ENCODE results near the gene SMARCA4.
"Not testable (repeated sequence)": the region's sequence is repeated elsewhere in the genome, so short reads cannot be mapped to it uniquely, and the experiment has no call there.

The SMARCA4 gene

DNA sequence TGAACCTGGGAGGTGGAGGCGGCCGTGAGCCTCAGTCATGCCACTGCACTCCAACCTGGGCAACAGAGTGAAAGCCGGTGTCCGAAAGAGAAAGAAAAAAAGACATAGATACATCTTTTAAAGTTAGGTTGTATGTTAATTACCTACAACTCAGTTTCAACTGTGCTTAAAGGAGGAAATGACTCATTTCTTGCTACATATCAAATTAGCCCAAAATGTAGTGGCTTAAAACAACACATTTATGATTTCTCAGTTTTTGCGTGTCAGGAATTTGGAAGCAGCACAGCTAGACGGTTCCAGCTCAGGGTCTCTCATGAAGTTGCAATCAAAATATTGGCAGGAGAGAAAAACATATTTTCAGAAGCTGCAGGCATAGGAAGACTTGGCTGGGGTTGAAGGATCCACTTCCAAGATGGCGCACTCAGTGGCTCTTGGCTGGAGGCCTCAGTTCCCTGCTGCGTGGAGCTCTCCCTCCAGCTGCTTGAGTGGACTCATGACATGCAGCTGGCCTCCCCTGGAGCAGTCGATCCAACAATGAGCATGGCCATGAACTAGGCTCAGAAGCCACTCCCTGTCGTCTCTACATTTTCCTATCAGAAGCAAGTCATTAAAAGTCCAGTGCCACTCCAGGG, 135.5 kb downstream of the SMARCA4 start:
- Histone ChIP-seq H3K36me3 (ENCODE audit: control insufficient read depth, insufficient read depth, low read length, severe bottlenecking) (peaks cover 76% of the 10 kb centered on the region), H3K4me3 (ENCODE audit: low read length) (peak overlapping the region; percentile 15), H3K9ac (ENCODE audit: low read length) (peak overlapping the region; percentile 7), H3K9me3 (ENCODE audit: control insufficient read depth, low read length) (no peaks in the 10 kb centered on the region), H3K4me1 (ENCODE audit: control insufficient read depth, insufficient read depth, low read length) (peaks cover 44% of the 10 kb centered on the region), H3K27me3 (replicated peaks; ENCODE audit: control insufficient read depth, insufficient read depth, low read length) (no peaks in the 10 kb centered on the region)
- DNase-seq (ENCODE audit: low read depth) = peak; percentile 81

DNA sequence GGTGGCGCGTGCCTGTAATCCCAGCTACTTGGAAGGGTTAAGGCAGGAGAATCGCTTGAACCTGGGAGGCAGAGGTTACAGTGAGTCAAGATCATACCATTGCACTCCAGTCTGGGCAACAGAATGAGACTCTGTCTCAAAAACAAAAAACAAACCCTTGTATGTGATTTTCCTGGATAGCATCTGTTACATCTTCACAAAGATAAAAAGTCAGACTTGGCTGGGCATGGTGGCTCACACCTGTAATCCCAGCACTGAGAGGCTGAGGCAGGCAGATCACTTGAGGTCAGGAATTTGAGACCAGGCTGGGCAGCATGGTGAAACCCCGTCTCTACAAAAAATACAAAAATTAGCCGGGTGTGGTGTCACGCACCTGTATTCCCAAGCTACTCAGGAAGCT, 136.5 kb downstream of the SMARCA4 start:
- not testable (repeated sequence) for H3K9ac ChIP-seq (ENCODE audit: low read length); H3K27me3 ChIP-seq (replicated peaks; ENCODE audit: control insufficient read depth, insufficient read depth, low read length); DNase-seq (ENCODE audit: low read depth); H3K9me3 ChIP-seq (ENCODE audit: control insufficient read depth, low read length); H3K4me3 ChIP-seq (ENCODE audit: low read length)
- Histone ChIP-seq H3K36me3 (ENCODE audit: control insufficient read depth, insufficient read depth, low read length, severe bottlenecking) (peaks cover 83% of the 10 kb centered on the region), H3K4me1 (ENCODE audit: control insufficient read depth, insufficient read depth, low read length) (peaks cover 36% of the 10 kb centered on the region)

DNA sequence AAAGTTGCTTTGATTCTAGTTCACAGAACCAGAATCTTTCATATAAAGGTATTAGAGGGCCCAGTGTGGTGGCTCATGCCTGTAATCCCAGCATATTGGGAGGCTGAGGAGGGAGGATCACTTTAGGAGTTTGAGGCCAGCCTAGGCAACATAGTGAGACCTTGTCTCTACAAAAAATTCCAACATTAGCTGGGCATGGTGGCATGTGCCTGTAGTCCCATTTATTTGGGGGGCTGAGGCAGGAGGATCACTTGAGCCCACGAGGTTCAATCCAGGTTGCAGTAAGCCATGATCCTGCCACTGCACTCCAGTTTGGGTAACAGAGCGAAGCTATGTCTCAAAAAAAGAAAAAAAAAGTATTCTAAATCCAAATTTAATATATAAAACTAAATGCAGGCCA, 137.5 kb downstream of the SMARCA4 start:
- Histone ChIP-seq H3K9me3 (ENCODE audit: control insufficient read depth, low read length) (no peaks in the 10 kb centered on the region), H3K4me3 (ENCODE audit: low read length) (no peak overlapping the region), H3K27me3 (replicated peaks; ENCODE audit: control insufficient read depth, insufficient read depth, low read length) (no peaks in the 10 kb centered on the region), H3K36me3 (ENCODE audit: control insufficient read depth, insufficient read depth, low read length, severe bottlenecking) (peaks cover 85% of the 10 kb centered on the region), H3K9ac (ENCODE audit: low read length) (no peak overlapping the region), H3K4me1 (ENCODE audit: control insufficient read depth, insufficient read depth, low read length) (peaks cover 31% of the 10 kb centered on the region)
- no peak for DNase-seq (ENCODE audit: low read depth)

DNA sequence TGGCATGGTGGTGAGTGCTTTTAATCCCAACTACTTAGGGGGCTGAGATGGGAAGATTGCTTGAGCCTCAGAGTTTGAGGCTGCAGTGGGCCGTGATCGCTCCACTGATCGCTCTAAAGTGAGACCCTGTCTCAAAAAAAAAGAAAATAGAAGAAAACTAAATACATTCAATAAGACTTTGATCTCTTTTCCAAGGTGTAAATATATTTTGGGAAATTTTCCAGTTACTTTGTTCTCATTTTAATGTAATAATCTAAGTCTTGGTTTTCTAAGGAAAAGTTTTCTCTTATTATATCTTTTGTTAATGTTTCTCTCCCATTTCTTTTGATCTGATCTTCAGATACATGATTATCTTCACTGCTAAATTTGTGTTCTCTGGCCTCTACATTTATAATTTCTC, 138.0 kb downstream of the SMARCA4 start:
- Histone ChIP-seq H3K4me3 (ENCODE audit: low read length) (no peak overlapping the region), H3K27me3 (replicated peaks; ENCODE audit: control insufficient read depth, insufficient read depth, low read length) (no peaks in the 10 kb centered on the region), H3K9me3 (ENCODE audit: control insufficient read depth, low read length) (no peaks in the 10 kb centered on the region), H3K36me3 (ENCODE audit: control insufficient read depth, insufficient read depth, low read length, severe bottlenecking) (peaks cover 85% of the 10 kb centered on the region), H3K4me1 (ENCODE audit: control insufficient read depth, insufficient read depth, low read length) (peaks cover 31% of the 10 kb centered on the region), H3K9ac (ENCODE audit: low read length) (no peak overlapping the region)
- DNase-seq (ENCODE audit: low read depth) = no peak

DNA sequence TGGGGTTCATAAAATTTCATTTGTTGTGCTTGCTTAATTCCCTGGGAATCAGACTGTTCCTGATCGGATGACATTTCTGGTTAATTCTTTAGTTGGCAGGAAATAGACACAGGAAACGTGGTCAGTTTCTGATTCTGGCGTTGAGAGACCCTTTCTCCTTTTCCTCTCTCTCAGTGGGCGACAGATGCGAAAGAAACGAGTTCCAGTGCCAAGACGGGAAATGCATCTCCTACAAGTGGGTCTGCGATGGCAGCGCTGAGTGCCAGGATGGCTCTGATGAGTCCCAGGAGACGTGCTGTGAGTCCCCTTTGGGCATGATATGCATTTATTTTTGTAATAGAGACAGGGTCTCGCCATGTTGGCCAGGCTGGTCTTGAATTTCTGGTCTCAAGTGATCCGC, 139.2 kb downstream of the SMARCA4 start:
- DNase-seq (ENCODE audit: low read depth) = no peak
- Histone ChIP-seq H3K27me3 (replicated peaks; ENCODE audit: control insufficient read depth, insufficient read depth, low read length) (no peaks in the 10 kb centered on the region), H3K9ac (ENCODE audit: low read length) (no peak overlapping the region), H3K9me3 (ENCODE audit: control insufficient read depth, low read length) (no peaks in the 10 kb centered on the region), H3K36me3 (ENCODE audit: control insufficient read depth, insufficient read depth, low read length, severe bottlenecking) (peaks cover 85% of the 10 kb centered on the region), H3K4me3 (ENCODE audit: low read length) (no peak overlapping the region), H3K4me1 (ENCODE audit: control insufficient read depth, insufficient read depth, low read length) (peaks cover 24% of the 10 kb centered on the region)

DNA sequence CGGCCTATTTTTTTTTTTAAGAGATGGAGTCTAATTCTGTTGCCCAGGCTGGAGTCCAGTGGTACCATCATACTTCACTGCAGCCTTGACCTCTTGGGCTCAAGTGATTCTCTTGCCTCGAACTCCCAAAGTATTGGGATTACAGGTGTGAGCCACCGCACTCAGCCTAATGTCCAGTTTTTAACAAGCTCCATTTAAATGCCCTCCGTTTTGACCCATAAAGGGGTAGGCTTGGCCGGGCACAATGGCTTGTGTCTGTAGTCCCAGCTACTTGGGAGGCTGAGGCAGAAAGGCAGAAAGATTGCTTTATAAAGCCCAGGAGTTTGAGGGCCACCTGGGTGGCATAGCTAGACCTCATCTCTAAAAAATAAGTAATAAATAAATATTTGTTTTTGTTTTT, 140.2 kb downstream of the SMARCA4 start:
- Histone ChIP-seq H3K4me1 (ENCODE audit: control insufficient read depth, insufficient read depth, low read length) (peaks cover 14% of the 10 kb centered on the region), H3K27me3 (replicated peaks; ENCODE audit: control insufficient read depth, insufficient read depth, low read length) (no peaks in the 10 kb centered on the region), H3K9ac (ENCODE audit: low read length) (no peak overlapping the region), H3K36me3 (ENCODE audit: control insufficient read depth, insufficient read depth, low read length, severe bottlenecking) (peaks cover 86% of the 10 kb centered on the region), H3K4me3 (ENCODE audit: low read length) (no peak overlapping the region), H3K9me3 (ENCODE audit: control insufficient read depth, low read length) (no peaks in the 10 kb centered on the region)
- DNase-seq (ENCODE audit: low read depth) = no peak

DNA sequence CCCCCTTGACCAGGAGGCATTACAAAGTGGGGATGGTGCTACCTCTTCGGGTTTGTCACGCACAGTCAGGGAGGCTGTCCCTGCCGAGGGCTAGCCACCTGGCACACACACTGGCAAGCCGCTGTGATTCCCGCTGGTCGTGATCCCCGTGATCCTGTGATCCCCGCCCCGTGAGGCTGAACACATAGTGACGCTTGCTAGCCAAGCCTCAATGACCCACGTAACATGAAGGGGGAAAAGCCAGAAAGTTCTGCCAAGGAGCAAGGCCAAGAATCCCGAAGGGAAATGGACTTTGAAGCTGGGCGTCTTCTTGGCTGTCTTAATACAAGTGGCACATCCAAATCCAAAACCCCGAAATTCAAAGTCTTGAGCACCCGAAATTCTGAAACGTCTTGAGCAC, 142.1 kb downstream of the SMARCA4 start:
- no peak for DNase-seq (ENCODE audit: low read depth)
- Histone ChIP-seq H3K9me3 (ENCODE audit: control insufficient read depth, low read length) (no peaks in the 10 kb centered on the region), H3K9ac (ENCODE audit: low read length) (no peak overlapping the region), H3K4me1 (ENCODE audit: control insufficient read depth, insufficient read depth, low read length) (no peaks in the 10 kb centered on the region), H3K27me3 (replicated peaks; ENCODE audit: control insufficient read depth, insufficient read depth, low read length) (no peaks in the 10 kb centered on the region), H3K36me3 (ENCODE audit: control insufficient read depth, insufficient read depth, low read length, severe bottlenecking) (peaks cover 92% of the 10 kb centered on the region), H3K4me3 (ENCODE audit: low read length) (no peak overlapping the region)

DNA sequence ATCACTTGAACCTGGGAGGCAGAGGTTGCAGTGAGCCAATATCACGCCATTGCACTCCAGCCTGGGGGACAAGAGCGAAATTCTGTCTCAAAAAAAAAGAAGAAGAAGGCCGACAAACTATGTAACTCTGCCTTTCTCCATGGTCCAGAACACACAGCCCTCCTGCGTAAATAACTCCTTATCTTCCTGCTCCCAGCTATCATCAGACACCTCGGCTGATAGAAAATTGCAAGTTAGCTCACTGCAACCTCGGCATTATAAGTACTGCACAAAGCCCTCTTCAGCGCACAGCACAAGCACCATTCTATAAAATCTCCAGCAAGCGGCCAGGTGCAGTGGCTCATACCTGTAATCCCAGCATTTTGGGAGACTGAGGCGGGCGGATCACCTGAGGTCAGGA, 142.8 kb downstream of the SMARCA4 start:
- not testable (repeated sequence) for H3K4me3 ChIP-seq (ENCODE audit: low read length); H3K9me3 ChIP-seq (ENCODE audit: control insufficient read depth, low read length); DNase-seq (ENCODE audit: low read depth); H3K27me3 ChIP-seq (replicated peaks; ENCODE audit: control insufficient read depth, insufficient read depth, low read length); H3K9ac ChIP-seq (ENCODE audit: low read length); H3K4me1 ChIP-seq (ENCODE audit: control insufficient read depth, insufficient read depth, low read length)
- H3K36me3 ChIP-seq (ENCODE audit: control insufficient read depth, insufficient read depth, low read length, severe bottlenecking) = peaks cover 93% of the 10 kb centered on the region

DNA sequence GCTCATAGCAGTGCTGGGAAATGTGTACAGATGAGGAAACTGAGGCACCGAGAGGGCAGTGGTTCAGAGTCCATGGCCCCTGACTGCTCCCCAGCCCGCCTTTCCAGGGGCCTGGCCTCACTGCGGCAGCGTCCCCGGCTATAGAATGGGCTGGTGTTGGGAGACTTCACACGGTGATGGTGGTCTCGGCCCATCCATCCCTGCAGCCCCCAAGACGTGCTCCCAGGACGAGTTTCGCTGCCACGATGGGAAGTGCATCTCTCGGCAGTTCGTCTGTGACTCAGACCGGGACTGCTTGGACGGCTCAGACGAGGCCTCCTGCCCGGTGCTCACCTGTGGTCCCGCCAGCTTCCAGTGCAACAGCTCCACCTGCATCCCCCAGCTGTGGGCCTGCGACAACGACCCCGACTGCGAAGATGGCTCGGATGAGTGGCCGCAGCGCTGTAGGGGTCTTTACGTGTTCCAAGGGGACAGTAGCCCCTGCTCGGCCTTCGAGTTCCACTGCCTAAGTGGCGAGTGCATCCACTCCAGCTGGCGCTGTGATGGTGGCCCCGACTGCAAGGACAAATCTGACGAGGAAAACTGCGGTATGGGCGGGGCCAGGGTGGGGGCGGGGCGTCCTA, 144.3 kb downstream of the SMARCA4 start:
- H3K9ac ChIP-seq (ENCODE audit: low read length) = no peak overlapping the region
- no peak for DNase-seq (ENCODE audit: low read depth)
- no peaks in the 10 kb centered on the region for H3K27me3 ChIP-seq (replicated peaks; ENCODE audit: control insufficient read depth, insufficient read depth, low read length)
- H3K9me3 ChIP-seq (ENCODE audit: control insufficient read depth, low read length) = no peaks in the 10 kb centered on the region
- H3K36me3 ChIP-seq (ENCODE audit: control insufficient read depth, insufficient read depth, low read length, severe bottlenecking) = peaks cover 93% of the 10 kb centered on the region
- H3K4me3 ChIP-seq (ENCODE audit: low read length) = no peak overlapping the region
- no peaks in the 10 kb centered on the region for H3K4me1 ChIP-seq (ENCODE audit: control insufficient read depth, insufficient read depth, low read length)

DNA sequence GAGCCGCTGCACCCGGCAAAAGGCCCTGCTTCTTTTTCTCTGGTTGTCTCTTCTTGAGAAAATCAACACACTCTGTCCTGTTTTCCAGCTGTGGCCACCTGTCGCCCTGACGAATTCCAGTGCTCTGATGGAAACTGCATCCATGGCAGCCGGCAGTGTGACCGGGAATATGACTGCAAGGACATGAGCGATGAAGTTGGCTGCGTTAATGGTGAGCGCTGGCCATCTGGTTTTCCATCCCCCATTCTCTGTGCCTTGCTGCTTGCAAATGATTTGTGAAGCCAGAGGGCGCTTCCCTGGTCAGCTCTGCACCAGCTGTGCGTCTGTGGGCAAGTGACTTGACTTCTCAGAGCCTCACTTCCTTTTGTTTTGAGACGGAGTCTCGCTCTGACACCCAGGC, 145.6 kb downstream of the SMARCA4 start:
- Histone ChIP-seq H3K9ac (ENCODE audit: low read length) (no peak overlapping the region), H3K36me3 (ENCODE audit: control insufficient read depth, insufficient read depth, low read length, severe bottlenecking) (peaks cover 95% of the 10 kb centered on the region)

DNA sequence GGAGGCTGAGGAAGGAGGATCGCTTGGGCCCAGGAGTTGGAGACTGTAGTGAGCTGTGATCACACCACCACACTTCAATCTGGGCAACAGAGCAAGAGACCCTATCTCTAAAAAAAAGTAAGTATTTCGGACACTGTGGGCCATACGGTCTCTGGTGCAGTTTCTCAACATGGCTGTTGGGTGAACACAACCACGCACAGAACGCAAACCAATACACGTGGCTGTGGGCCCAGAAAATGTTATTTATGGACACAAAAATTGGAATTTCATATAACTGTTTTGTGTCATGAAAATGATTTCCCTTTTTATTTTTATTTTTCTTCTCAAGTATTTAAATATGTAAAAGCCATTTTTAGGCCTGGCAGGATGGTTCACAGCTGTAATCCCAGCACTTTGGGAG, 147.9 kb downstream of the SMARCA4 start:
- no peak overlapping the region for H3K4me3 ChIP-seq (ENCODE audit: low read length)
- H3K9ac ChIP-seq (ENCODE audit: low read length) = no peak overlapping the region
- H3K9me3 ChIP-seq (ENCODE audit: control insufficient read depth, low read length) = no peaks in the 10 kb centered on the region
- H3K27me3 ChIP-seq (replicated peaks; ENCODE audit: control insufficient read depth, insufficient read depth, low read length) = no peaks in the 10 kb centered on the region
- H3K4me1 ChIP-seq (ENCODE audit: control insufficient read depth, insufficient read depth, low read length) = no peaks in the 10 kb centered on the region
- H3K36me3 ChIP-seq (ENCODE audit: control insufficient read depth, insufficient read depth, low read length, severe bottlenecking) = peaks cover 95% of the 10 kb centered on the region
- no peak for DNase-seq (ENCODE audit: low read depth)

More for the DNA sequence above, 145.6 kb downstream of the SMARCA4 start:
- Histone ChIP-seq H3K27me3 (replicated peaks; ENCODE audit: control insufficient read depth, insufficient read depth, low read length) (no peaks in the 10 kb centered on the region), H3K4me3 (ENCODE audit: low read length) (no peak overlapping the region), H3K4me1 (ENCODE audit: control insufficient read depth, insufficient read depth, low read length) (no peaks in the 10 kb centered on the region), H3K9me3 (ENCODE audit: control insufficient read depth, low read length) (no peaks in the 10 kb centered on the region)
- no peak for DNase-seq (ENCODE audit: low read depth)

Measured in adipocyte (in vitro differentiated cells).